Breast epithelium (tissue), 3 donors: Measurements from ENCODE around the gene INTS1.

Experiments used
- CTCF ChIP-seq, 3 donors: fragments of 450-650 bp; IDR thresholded peaks; one replicate each; pipeline ENCODE4 v1.5.1; 2016 to 2017; ENCODE audit warnings: antibody characterized with exemption in 3 of 3, mild to moderate bottlenecking in 3 of 3, moderate library complexity in 3 of 3
- POLR2AphosphoS5 ChIP-seq, 3 donors: sonication (generic); formaldehyde crosslinking; IDR thresholded peaks; one replicate each; pipeline ENCODE4 v1.6.1; 2017; ENCODE audit warnings: antibody characterized with exemption in 3 of 3

GRCh38 chr7:1542329-1542728 is 38.1 kb upstream of the INTS1 start:
- TF ChIP-seq CTCF (IDR thresholded peaks at IDR 0.05) = no peak
- no peak for TF ChIP-seq POLR2AphosphoS5 (IDR thresholded peaks at IDR 0.05)
